H1 (cell line): ENCODE measurements around the gene ACSF3. TPM values are rescaled to one million over a fixed set of nuclear protein-coding genes. Genes with fewer than 3 reads are reported as not detected.
"Not testable (repeated sequence)": the region's sequence is repeated elsewhere in the genome, so short reads cannot be mapped to it uniquely, and the experiment has no call there.

Source experiments
- CTCF ChIA-PET: fragments of 300-600 bp; sonication (Branson Sonifier 250); formaldehyde crosslinking; loops from one replicate; lab custom pipeline; 2021; ENCODE audit not compliant: partially characterized antibody; lab: Charles Lee
- POLR2A ChIA-PET: fragments of 300-600 bp; sonication (Branson Sonifier 250); formaldehyde crosslinking; loops from one replicate; lab custom pipeline; 2021; ENCODE audit warnings: inconsistent platforms; ENCODE audit not compliant: partially characterized antibody; lab: Charles Lee
- DNase-seq, 2 experiments: peaks; one replicate each; pipeline versions ENCODE4 v3.0.0 to v3.0.0-alpha.2; 2010 to 2022; ENCODE audit warnings: low spot score in 2 of 2, low read depth in 1 of 2, mixed read lengths in 1 of 2
- FAIRE-seq: peaks from 2 replicates; lab custom pipeline; 2011; peaks lifted over from hg19 to GRCh38; lab: Jason Lieb, UNC
- H2AFZ ChIP-seq: 2 replicates; pipeline ENCODE4 v1.8.1; 2012; ENCODE audit warnings: low read length, inconsistent platforms
- H2AK5ac ChIP-seq: 2 replicates; pipeline ENCODE4 v1.6.1; 2013; ENCODE audit warnings: low read depth, low read length
- H2BK120ac ChIP-seq: replicated peaks from 2 replicates; pipeline ENCODE3; 2013; ENCODE audit warnings: low read depth, low read length, inconsistent platforms
- H2BK12ac ChIP-seq: 2 replicates; pipeline ENCODE4 v1.6.1; 2013; ENCODE audit warnings: low read depth, low read length
- H2BK15ac ChIP-seq: 2 replicates; pipeline ENCODE4 v1.6.1; 2013; ENCODE audit warnings: low read length
- H2BK20ac ChIP-seq: 2 replicates; pipeline ENCODE4 v1.6.1; 2013; ENCODE audit warnings: low read length
- H2BK5ac ChIP-seq: 2 replicates; pipeline ENCODE4 v1.6.1; 2013; ENCODE audit warnings: low read depth, low read length
- H3K14ac ChIP-seq: 2 replicates; pipeline ENCODE4 v1.6.1; 2013; ENCODE audit warnings: inconsistent platforms; ENCODE audit not compliant: insufficient read length
- H3K18ac ChIP-seq: 2 replicates; pipeline ENCODE4 v1.6.1; 2013; ENCODE audit warnings: low read length; ENCODE audit errors: extremely low read depth
- H3K23ac ChIP-seq: 2 replicates; pipeline ENCODE4 v1.6.1; 2013; ENCODE audit warnings: inconsistent platforms; ENCODE audit not compliant: insufficient read length
- H3K23me2 ChIP-seq: 2 replicates; pipeline ENCODE4 v1.6.1; 2013; ENCODE audit warnings: low read depth, low read length
- H3K27ac ChIP-seq: 2 replicates; pipeline ENCODE4 v1.6.1; 2011; ENCODE audit warnings: low read depth, low read length, inconsistent platforms
- H3K27me3 ChIP-seq, 4 experiments: replicated peaks in 1 of 4; 1 replicate in 1 of 4; 2 replicates in 3 of 4; pipeline versions ENCODE4 v1.6.1 to v1.8.1; 2011 to 2013; ENCODE audit warnings: low read length in 3 of 4, mild to moderate bottlenecking in 3 of 4, inconsistent platforms in 2 of 4, mixed read lengths in 2 of 4, moderate library complexity in 1 of 4; ENCODE audit not compliant: control insufficient read depth in 3 of 4, insufficient read depth in 3 of 4; ENCODE audit errors: extremely low read depth in 1 of 4
- H3K36me3 ChIP-seq, 4 experiments: 2 replicates each; pipeline versions ENCODE4 v1.6.1 to v1.8.1; 2011 to 2013; ENCODE audit warnings: mild to moderate bottlenecking in 4 of 4, low read length in 3 of 4, moderate library complexity in 2 of 4, control low read depth in 1 of 4, inconsistent platforms in 1 of 4; ENCODE audit not compliant: insufficient read depth in 4 of 4, control insufficient read depth in 2 of 4
- H3K4ac ChIP-seq: replicated peaks from 2 replicates; pipeline ENCODE3; 2013; ENCODE audit warnings: low read length, low read depth, mixed read lengths, inconsistent platforms; ENCODE audit not compliant: insufficient read length
- H3K4me1 ChIP-seq, 4 experiments: replicated peaks in 1 of 4; 1 replicate in 1 of 4; 2 replicates in 3 of 4; pipeline versions ENCODE4 v1.6.1 to v1.8.1; 2011 to 2013; ENCODE audit warnings: low read length in 3 of 4, inconsistent platforms in 2 of 4, mixed read lengths in 1 of 4; ENCODE audit not compliant: insufficient read depth in 4 of 4, control insufficient read depth in 3 of 4
- H3K4me2 ChIP-seq, 2 experiments: 2 replicates each; pipeline versions ENCODE4 v1.6.1 to v1.8.1; 2011 to 2013; ENCODE audit warnings: low read depth in 2 of 2, low read length in 2 of 2, control low read depth in 1 of 2, inconsistent platforms in 1 of 2, mild to moderate bottlenecking in 1 of 2; ENCODE audit not compliant: insufficient read depth in 1 of 2
- H3K4me3 ChIP-seq, 4 experiments: fragments of 200-600, 300-600 bp in 1 of 4; sonication (generic), shearing (Covaris generic), sonication (Bioruptor Twin) in 1 of 4; 2 replicates each; pipeline versions ENCODE4 v1.5.1 to v1.8.1; 2011 to 2016; ENCODE audit warnings: low read length in 4 of 4, low read depth in 3 of 4, control low read depth in 2 of 4, inconsistent platforms in 2 of 4, mild to moderate bottlenecking in 2 of 4, mixed read lengths in 1 of 4, moderate library complexity in 1 of 4; ENCODE audit not compliant: insufficient read depth in 2 of 4; ENCODE audit errors: extremely low read depth in 1 of 4
- H3K56ac ChIP-seq: replicated peaks from 2 replicates; pipeline ENCODE3; 2013; ENCODE audit warnings: low read depth, mild to moderate bottlenecking, mixed read lengths, low read length, inconsistent platforms; ENCODE audit not compliant: insufficient read length
- H3K79me1 ChIP-seq: 2 replicates; pipeline ENCODE4 v1.6.1; 2013; ENCODE audit warnings: low read depth, low read length, control low read depth
- H3K79me2 ChIP-seq, 2 experiments: 2 replicates each; pipeline versions ENCODE4 v1.6.1 to v1.8.1; 2012 to 2013; ENCODE audit warnings: low read length in 2 of 2, mild to moderate bottlenecking in 2 of 2, inconsistent platforms in 1 of 2; ENCODE audit not compliant: insufficient read depth in 2 of 2, control insufficient read depth in 1 of 2
- H3K9ac ChIP-seq, 4 experiments: replicated peaks in 1 of 4; 1 replicate in 1 of 4; 2 replicates in 3 of 4; pipeline versions ENCODE4 v1.6.1 to v1.8.1; 2011 to 2013; ENCODE audit warnings: low read depth in 3 of 4, low read length in 3 of 4, control low read depth in 2 of 4, mild to moderate bottlenecking in 2 of 4, moderate library complexity in 2 of 4, inconsistent platforms in 1 of 4; ENCODE audit errors: extremely low read depth in 1 of 4
- H3K9me3 ChIP-seq, 2 experiments: 2 replicates each; pipeline versions ENCODE4 v1.6.1 to v1.8.1; 2012 to 2013; ENCODE audit warnings: mild to moderate bottlenecking in 2 of 2, moderate library complexity in 2 of 2, control low read depth in 1 of 2, inconsistent platforms in 1 of 2, low read depth in 1 of 2, low read length in 1 of 2, mixed read lengths in 1 of 2; ENCODE audit not compliant: insufficient read depth in 2 of 2
- H4K20me1 ChIP-seq, 2 experiments: replicated peaks in 1 of 2; 2 replicates each; pipeline versions ENCODE3 to v1.8.1; 2011 to 2013; ENCODE audit warnings: inconsistent platforms in 2 of 2, low read length in 2 of 2, mild to moderate bottlenecking in 1 of 2; ENCODE audit not compliant: insufficient read depth in 2 of 2, control insufficient read depth in 1 of 2
- H4K5ac ChIP-seq: 2 replicates; pipeline ENCODE4 v1.6.1; 2013; ENCODE audit warnings: low read length, low read depth, mixed read lengths, inconsistent platforms; ENCODE audit not compliant: insufficient read length
- H4K8ac ChIP-seq: 2 replicates; pipeline ENCODE4 v1.8.0; 2013; ENCODE audit warnings: mild to moderate bottlenecking, moderate library complexity, low read length, inconsistent platforms; ENCODE audit not compliant: insufficient read depth; ENCODE audit errors: extremely low read depth
- H4K91ac ChIP-seq: replicated peaks from 2 replicates; pipeline ENCODE3; 2013; ENCODE audit warnings: low read length, mixed read lengths, inconsistent platforms; ENCODE audit not compliant: insufficient read length
- NANOG ChIP-seq: IDR thresholded peaks from 2 replicates; pipeline ENCODE4 v1.6.1; 2011; ENCODE audit warnings: low read length, low read depth, mild to moderate bottlenecking, inconsistent platforms; ENCODE audit not compliant: insufficient read depth, poor library complexity, severe bottlenecking
- WGBS, 2 experiments: shearing (Covaris generic) in 1 of 2; methylation state at CpG; one replicate each; pipeline versions ENCODE4 v1.1.6 to v1.1.7; 2013 to 2015; ENCODE audit warnings: low lambda C conversion rate in 2 of 2, mixed read lengths in 2 of 2, inconsistent platforms in 1 of 2, low coverage in 1 of 2, missing lambda C conversion rate in 1 of 2; ENCODE audit not compliant: insufficient replicate concordance in 2 of 2, insufficient coverage in 1 of 2, insufficient read length in 1 of 2; ENCODE audit errors: extremely low coverage in 1 of 2, missing lambda C conversion rate in 1 of 2; 5-methylcytosine and 5-hydroxymethylcytosine counted together
- polyA plus RNA-seq, 7 experiments: library from polyadenylated mRNA; depleted of rRNA in 3 of 7; stranded (reverse) in 5 of 7; unstranded in 2 of 7; fragments of >200 nt in 5 of 7; fragments of 200-250 nt in 2 of 7; gene quantifications; 1 replicate in 5 of 7; 2 replicates in 1 of 7; 4 replicates in 1 of 7; pipeline versions ENCODE4 v1.2.1 to v1.2.3, GENCODE V29; 2011 to 2013; ENCODE audit warnings: missing spikeins in 2 of 7, mixed read lengths in 2 of 7
- total RNA-seq: library from RNA; stranded (reverse); fragmentation: NEBNext Ultra II Directional; extraction: Animal tissue kit (Norgen Biotek cat#: 25700); gene quantifications from 2 replicates; pipeline ENCODE4 v1.2.1, GENCODE V29; 2021

ACSF3 gene
- total and polyA plus RNA-seq, 2 of the 8 experiments (the other 6 are each of a cell fraction or from before 2014, with no cell fraction given) = 15.6 to 22.9 TPM

DNA sequence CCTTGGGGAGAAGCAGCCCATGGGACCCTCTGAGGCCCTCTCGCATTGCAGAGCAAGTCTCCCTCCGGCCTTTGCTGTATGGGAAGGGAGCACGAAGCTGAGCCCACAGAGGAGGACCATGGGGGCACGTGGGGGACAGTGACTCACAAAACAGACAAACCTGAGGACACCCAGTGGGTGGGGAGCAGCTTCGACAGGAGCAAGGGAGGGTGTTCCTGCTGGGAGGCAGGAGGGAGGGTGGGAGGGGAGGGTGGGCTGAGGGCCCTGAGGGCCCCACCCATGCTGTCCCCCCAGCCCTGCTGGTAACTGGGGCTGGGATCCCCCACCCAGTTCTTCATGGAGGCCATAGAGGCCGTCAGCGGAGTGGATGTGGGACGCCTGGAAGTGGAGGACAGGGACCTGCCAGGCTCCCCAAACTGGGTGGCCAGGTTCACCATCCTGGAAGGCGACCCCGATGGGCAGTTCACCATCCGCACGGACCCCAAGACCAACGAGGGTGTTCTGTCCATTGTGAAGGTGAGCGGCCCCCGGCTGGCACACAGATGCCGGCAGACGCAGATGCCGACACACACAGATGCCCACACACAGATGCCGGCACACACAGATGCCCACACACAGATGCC, 94.2 kb downstream of the ACSF3 start (continued):
- TF ChIP-seq NANOG = no peak

DNA sequence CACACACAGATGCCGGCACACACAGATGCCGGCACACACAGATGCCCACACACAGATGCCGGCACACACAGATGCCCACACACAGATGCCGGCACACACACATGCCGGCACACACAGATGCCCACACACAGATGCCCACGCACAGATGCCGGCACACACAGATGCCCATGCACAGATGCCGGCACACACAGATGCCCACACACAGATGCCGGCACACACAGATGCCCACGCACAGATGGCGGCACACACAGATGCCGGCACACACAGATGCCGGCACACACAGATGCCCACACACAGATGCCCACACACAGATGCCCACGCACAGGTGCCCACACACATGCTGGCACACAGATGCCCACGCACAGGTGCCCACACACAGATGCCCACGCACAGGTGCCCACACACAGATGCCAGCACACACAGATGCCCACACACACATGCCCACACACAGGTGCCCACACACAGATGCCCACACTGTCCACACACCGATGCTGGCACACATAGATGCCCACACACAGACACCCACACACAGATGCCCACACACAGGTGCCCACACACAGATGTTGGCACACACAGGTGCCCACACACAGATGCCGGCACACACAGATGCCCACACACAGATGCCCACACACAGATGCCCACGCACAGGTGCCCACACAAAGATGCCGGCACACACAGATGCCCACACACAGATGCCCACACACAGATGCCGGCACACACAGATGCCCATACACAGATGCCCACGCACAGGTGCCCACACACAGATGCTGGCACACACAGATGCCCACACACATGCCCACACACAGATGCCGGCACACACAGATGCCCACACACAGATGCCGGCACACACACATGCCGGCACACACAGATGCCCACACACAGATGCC, 95.1 kb downstream of the ACSF3 start:
- H4K20me1 ChIP-seq, H3K4me2 ChIP-seq, H3K56ac ChIP-seq, H3K79me1 ChIP-seq, H2BK15ac ChIP-seq, H4K91ac ChIP-seq, H2AK5ac ChIP-seq, FAIRE-seq, H2AFZ ChIP-seq, H2BK5ac ChIP-seq, H3K23me2 ChIP-seq, H2BK12ac ChIP-seq, H4K8ac ChIP-seq, H3K23ac ChIP-seq, H3K14ac ChIP-seq, POLR2A ChIA-PET, H2BK20ac ChIP-seq, H3K4me1 ChIP-seq, H3K4ac ChIP-seq, H3K9ac ChIP-seq, H4K5ac ChIP-seq, H3K18ac ChIP-seq, DNase-seq, H3K4me3 ChIP-seq, H2BK120ac ChIP-seq, H3K36me3 ChIP-seq, H3K27me3 ChIP-seq, H3K9me3 ChIP-seq, H3K79me2 ChIP-seq, H3K27ac ChIP-seq: not testable (repeated sequence)
- 93% methylated on average over 21 of the region's 25 CpGs; no CpG with 5 or more reads in 1 of the 2 experiments for WGBS, 2 experiments
- CTCF ChIA-PET = interaction anchor here (2.2 kb wide), 1 partner anchor 14 kb away, joined by 10 read pairs; no protein-coding TSS in a partner anchor
